HG03354 (cell line): ENCODE data around the gene ANG.
A peak's percentile ranks its signal among the peaks of the same experiment; 100 is the strongest.
"Not testable (repeated sequence)": the region's sequence is repeated elsewhere in the genome, so short reads cannot be mapped to it uniquely, and the experiment has no call there.

Source experiments
- ATAC-seq: cut with Tn5 transposase; IDR thresholded peaks from one replicate; pipeline ENCODE4 v1.9.1; 2021; ENCODE audit warnings: mild to moderate bottlenecking; ENCODE audit not compliant: unreplicated experiment, poor library complexity, severe bottlenecking

ANG gene

GRCh38 chr14:20696764-20697163 is 8.2 kb downstream of the ANG start:
- ATAC-seq: no peak

- ATAC-seq: peak; percentile 64
Observed at GRCh38 chr14:20697273-20698017, 8.9 kb downstream of the ANG start.

- ATAC-seq: no peak
Observed at GRCh38 chr14:20698018-20698329, 9.4 kb downstream of the ANG start.

DNA sequence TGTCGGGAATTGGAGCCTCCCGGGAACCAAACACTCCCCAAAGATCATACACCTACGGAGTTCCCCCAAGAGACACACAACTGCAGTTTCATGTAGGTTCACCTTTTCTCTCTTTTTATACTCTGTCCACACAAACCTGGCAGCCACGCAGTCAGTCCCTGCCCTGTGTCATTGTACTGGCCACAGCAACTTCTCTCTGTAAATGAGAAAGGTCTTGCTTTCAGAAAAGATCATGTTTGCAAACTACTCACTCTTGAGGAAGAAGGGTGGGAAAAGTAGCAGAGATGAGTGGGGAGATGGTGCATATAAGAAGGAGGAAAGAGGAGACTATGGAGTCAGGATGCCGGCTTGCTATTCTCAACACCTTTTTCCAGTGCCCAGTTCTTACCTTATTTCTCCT is 10.4 kb downstream of the ANG start:
- ATAC-seq: no peak

- ATAC-seq: no peak
Observed at GRCh38 chr14:20699931-20700330, 11.4 kb downstream of the ANG start.

GRCh38 chr14:20700965-20701364 is 12.4 kb downstream of the ANG start:
- ATAC-seq: not testable (repeated sequence)

DNA sequence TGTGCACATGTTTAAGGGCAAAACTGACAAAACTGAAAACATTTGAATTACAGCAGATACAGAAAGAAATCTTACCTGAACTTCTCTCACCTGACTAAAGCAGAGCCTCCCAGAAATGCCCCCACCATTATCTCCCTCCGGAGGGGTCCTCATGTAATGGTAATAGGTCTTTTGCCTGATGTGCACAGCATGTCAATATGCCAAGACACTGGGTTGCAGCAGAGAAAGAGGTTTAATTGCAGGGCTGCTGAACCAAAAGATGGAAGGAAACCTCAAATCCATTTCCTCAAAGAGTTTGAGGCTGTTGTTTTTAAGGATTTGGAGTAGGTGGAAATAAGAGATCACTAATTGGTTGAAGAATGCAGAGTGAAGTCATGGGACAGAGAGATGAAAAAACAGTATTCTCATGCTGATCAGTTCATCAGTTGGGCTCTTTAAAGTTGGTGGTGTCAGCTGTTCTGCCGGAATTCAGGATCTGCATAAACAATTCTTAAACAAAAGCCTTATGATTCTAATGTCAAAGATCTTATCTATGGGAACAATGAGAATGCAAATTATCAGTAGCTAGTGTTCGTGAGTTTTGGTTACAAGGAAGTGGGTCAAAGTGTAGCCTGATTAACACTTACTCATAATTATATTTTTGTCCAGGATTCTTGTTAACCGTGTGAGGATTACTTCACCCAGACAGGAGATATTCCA is 18.2 kb downstream of the ANG start:
- no peak for ATAC-seq

GRCh38 chr14:20707622-20708021 is 19.1 kb downstream of the ANG start:
- no peak for ATAC-seq

DNA sequence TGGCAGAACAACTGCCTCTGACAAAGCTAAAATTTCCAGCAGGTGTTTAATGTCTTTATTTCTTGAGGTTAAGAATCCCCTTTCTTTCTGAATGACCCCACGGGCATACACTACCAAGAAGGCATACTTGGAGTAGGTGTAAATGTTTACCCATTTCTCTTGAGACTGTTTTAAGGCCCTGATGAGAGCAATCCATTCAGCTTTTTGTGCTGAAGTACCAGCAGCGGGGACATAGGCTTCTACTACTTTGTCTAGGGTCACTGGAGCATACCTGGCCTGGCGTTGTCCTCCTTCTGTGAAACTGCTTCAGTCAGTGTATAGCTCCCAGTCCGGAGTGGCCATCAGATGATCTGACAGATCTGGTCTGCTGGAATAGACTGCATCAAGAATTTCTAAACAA is 22.7 kb downstream of the ANG start:
- ATAC-seq: no peak

GRCh38 chr14:20711685-20712084 is 23.1 kb downstream of the ANG start:
- no peak for ATAC-seq

GRCh38 chr14:20712904-20713303 is 24.3 kb downstream of the ANG start:
- ATAC-seq: no peak

DNA sequence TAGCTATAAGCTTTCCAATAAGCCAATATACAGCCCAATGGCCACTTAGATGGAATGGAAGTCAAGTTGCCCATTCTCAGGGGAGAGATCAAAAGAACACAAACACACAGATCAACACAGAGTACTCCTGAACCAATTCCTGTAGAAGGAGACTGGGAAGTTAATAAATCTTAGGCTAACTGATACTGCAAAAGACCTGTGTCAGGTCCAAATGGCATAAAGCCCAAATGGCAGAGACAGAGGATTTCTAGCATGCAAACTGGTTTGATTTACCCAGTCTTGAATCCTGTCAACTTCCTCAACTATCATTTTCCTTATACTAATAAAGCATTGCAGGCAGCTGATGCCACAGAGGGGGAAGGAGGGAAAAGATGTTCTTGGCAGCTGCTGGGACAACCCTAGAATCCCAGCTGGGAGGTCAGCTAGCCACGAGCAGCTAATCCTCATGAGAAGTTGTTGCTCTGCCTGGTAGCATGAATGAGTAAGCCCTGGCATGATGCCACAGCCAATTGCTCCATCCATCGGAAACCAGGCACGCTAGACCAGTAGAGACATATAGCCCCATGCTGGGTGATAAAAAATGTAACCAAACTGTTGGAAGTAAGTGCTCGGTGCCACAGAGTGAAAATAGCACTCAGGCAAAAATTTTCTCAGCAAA is 26.2 kb downstream of the ANG start:
- ATAC-seq: no peak

DNA sequence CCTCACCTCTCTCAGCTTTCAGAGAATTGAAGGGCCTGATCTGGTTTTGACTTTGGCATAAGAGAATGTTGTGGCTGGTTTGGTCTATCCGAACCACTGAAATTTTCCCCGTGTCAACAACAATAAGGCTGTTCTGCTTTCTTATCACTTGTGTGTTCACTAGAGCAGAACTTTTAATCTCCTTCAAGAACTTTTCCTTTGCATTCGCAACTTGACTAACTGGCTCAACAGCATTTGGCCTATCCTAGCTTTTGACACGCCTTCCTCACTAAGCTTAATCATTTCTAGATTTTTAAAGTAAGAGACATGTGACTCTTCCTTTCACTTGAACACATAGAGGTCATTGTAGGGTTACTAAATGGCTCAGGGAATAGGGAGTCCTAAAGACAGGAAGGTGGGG is 31.2 kb downstream of the ANG start:
- no peak for ATAC-seq

- no peak for ATAC-seq
Observed at GRCh38 chr14:20720741-20721140, 32.2 kb downstream of the ANG start.

- ATAC-seq: no peak
Observed at GRCh38 chr14:20722016-20722415, 33.5 kb downstream of the ANG start.

DNA sequence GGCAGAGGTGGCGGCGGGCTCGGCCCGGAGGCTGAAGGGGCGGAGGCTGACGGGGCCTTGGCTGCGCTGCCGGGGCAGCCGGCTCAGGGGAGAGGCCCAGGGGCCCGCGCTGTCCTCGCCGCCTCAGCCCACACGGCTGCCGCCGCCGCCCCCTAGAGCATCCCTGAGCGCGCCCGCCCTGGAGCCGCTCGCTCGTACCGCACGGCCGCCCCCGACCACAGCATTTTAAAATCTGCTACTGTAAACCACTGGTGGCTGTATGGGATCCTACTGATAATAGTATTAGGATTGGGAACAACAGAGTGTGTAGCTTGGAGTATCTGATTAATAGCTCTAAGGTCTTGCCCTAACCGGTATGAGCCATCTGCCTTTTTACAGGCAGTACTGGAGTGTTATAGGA is 34.9 kb downstream of the ANG start:
- ATAC-seq: no peak

- not testable (repeated sequence) for ATAC-seq
Observed at GRCh38 chr14:20726121-20726520, 37.6 kb downstream of the ANG start.

GRCh38 chr14:20726531-20726930 is 38.0 kb downstream of the ANG start:
- ATAC-seq: no peak

- ATAC-seq: no peak
Observed at GRCh38 chr14:20730891-20731290, 42.3 kb downstream of the ANG start.

DNA sequence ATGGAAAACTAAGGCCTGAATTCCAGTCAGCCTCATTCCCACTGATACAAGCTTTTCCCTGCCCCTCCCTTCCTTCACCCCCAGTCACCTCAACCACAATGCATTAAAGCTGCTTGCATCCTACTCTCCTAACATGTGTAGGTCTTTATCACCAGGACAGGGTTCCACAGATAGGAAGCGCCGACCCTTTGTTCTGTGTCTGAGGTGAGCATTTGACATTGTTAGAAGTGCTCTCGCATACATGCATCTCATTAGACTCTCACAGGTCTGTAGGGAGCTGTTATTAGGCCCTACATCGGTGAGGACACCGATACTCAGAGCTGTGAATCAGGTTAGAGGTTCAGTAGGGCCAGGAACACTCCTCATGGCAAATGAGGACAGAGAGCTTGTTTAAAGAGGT is 43.9 kb downstream of the ANG start:
- ATAC-seq: no peak

GRCh38 chr14:20732979-20733635 is 44.5 kb downstream of the ANG start:
- no peak for ATAC-seq
